Kidney epithelial cell (primary cell): ENCODE measurements around the gene MB21D2. TPM values are rescaled to one million over a fixed set of nuclear protein-coding genes. Genes with fewer than 3 reads are reported as not detected.

Experiments used
- DNase-seq: peaks from one replicate; pipeline ENCODE4 v3.0.0-alpha.2; 2010; ENCODE audit warnings: low read depth
- H3K27me3 ChIP-seq: 2 replicates; pipeline ENCODE4 v1.6.0; 2011; ENCODE audit warnings: low read length; ENCODE audit not compliant: control insufficient read depth, insufficient read depth
- H3K36me3 ChIP-seq: 2 replicates; pipeline ENCODE4 v1.5.1; 2011; ENCODE audit warnings: low read length; ENCODE audit not compliant: control insufficient read depth, insufficient read depth
- H3K4me3 ChIP-seq: 2 replicates; pipeline ENCODE4 v1.5.1; 2011; ENCODE audit warnings: low read depth, mild to moderate bottlenecking, control low read depth, low read length
- total RNA-seq: library from RNA; depleted of rRNA; stranded (reverse); fragments of >200 nt; gene quantifications from 2 replicates; pipeline ENCODE4 v1.2.3, GENCODE V29; 2015
- TF ChIP-seq, protein P1 (sequence below): IDR thresholded peaks from 2 replicates; pipeline ENCODE4 v1.5.1; 2011; ENCODE audit warnings: mild to moderate bottlenecking, moderate library complexity, low read length, control low read depth, inconsistent platforms; ENCODE audit not compliant: insufficient read depth, poor library complexity, severe bottlenecking

MB21D2 gene
- total RNA-seq, 1 donor from 2014 or later: 18.9 TPM

DNA sequence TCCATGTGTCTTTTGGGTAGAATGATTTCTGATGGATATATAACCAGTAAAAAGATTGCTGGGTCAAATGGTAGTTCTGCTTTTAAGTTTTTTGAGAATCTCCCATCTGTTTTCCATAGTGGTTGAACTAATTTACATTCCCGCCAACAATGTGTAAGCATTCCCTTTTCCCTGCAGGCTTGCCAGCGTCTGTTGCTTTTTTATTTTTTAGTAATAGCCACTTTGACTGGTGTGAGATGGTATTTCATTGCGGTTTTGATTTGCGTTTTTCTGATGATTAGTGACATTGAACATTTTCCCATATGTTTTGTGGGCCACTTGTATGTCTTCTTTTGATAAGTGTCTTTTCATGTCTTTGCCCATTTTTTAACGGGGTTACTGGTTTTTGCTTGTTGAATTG lies 36.3 kb upstream of the MB21D2 start:
- H3K27me3 ChIP-seq: no peaks in the 10 kb centered on the region
- TF ChIP-seq, protein P1, sequence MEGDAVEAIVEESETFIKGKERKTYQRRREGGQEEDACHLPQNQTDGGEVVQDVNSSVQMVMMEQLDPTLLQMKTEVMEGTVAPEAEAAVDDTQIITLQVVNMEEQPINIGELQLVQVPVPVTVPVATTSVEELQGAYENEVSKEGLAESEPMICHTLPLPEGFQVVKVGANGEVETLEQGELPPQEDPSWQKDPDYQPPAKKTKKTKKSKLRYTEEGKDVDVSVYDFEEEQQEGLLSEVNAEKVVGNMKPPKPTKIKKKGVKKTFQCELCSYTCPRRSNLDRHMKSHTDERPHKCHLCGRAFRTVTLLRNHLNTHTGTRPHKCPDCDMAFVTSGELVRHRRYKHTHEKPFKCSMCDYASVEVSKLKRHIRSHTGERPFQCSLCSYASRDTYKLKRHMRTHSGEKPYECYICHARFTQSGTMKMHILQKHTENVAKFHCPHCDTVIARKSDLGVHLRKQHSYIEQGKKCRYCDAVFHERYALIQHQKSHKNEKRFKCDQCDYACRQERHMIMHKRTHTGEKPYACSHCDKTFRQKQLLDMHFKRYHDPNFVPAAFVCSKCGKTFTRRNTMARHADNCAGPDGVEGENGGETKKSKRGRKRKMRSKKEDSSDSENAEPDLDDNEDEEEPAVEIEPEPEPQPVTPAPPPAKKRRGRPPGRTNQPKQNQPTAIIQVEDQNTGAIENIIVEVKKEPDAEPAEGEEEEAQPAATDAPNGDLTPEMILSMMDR: no peak
- no peaks in the 10 kb centered on the region for H3K36me3 ChIP-seq
- no peak overlapping the region for H3K4me3 ChIP-seq
- no peak for DNase-seq

- H3K27me3 ChIP-seq: no peaks in the 10 kb centered on the region
- no peak overlapping the region for H3K4me3 ChIP-seq
- H3K36me3 ChIP-seq: no peaks in the 10 kb centered on the region
- TF ChIP-seq, protein P1: no peak
- no peak for DNase-seq
Measured at GRCh38 chr3:192947421-192947820, 29.8 kb upstream of the MB21D2 start.

GRCh38 chr3:192943393-192943792 lies 25.7 kb upstream of the MB21D2 start:
- H3K27me3 ChIP-seq: no peaks in the 10 kb centered on the region
- TF ChIP-seq, protein P1: no peak
- H3K36me3 ChIP-seq: no peaks in the 10 kb centered on the region
- H3K4me3 ChIP-seq: no peak overlapping the region
- DNase-seq: no peak

DNA sequence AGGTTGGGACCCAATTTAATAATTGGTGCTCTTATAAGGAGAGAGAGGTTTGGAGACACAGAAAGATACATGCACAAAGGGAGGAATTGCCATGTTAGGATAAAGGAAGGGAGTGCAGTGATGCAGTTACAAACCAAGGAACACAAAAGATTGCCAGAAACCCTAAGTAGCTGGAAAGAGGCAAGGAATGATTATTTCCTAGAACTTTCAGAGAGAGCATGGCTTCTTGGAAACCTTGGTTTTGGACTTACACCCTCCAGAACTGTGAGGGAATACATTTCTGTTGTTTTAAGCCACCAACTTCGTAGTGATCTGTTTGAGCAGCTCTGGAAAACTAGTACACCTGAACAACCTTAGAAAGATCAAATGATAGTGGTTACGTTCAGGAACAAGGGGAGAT lies 25.0 kb upstream of the MB21D2 start:
- no peaks in the 10 kb centered on the region for H3K36me3 ChIP-seq
- no peak for DNase-seq
- H3K27me3 ChIP-seq: no peaks in the 10 kb centered on the region
- no peak overlapping the region for H3K4me3 ChIP-seq
- TF ChIP-seq, protein P1: no peak

DNA sequence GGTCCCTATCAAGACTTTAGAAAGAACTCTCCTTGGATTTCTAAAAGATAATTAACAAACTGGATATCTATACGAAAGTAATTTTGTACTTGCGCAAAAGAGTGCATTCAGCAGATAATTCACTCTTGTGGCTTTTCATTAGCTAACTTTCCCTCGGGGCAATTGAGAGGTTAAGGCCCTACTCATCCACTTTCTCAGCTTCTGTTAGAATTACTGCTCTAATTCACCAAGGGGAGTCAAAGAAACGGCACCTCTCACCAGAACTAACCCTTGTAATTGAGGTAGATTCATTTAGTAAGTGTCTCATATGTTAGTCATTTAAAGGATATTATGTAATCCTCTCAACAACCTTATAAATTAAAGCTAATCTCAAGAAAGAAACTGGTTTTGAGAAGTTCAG lies 22.5 kb upstream of the MB21D2 start:
- Histone ChIP-seq H3K4me3 (no peak overlapping the region), H3K36me3 (no peaks in the 10 kb centered on the region), H3K27me3 (no peaks in the 10 kb centered on the region)
- TF ChIP-seq, protein P1: no peak
- DNase-seq: no peak

- H3K27me3 ChIP-seq: no peaks in the 10 kb centered on the region
- H3K36me3 ChIP-seq: no peaks in the 10 kb centered on the region
- no peak overlapping the region for H3K4me3 ChIP-seq
- TF ChIP-seq, protein P1: no peak
- DNase-seq: no peak
Measured at GRCh38 chr3:192935441-192935840, 17.8 kb upstream of the MB21D2 start.
